Endodermal cell (in vitro differentiated cells): ENCODE measurements around the gene SSBP3. TPM values are rescaled to one million over a fixed set of nuclear protein-coding genes. Genes with fewer than 3 reads are reported as not detected.

Source experiments
- DNase-seq: peaks from one replicate; pipeline ENCODE4 v3.0.0-alpha.2; 2017
- H3K27ac ChIP-seq: 2 replicates; pipeline ENCODE4 v1.5.1; 2013; ENCODE audit warnings: mild to moderate bottlenecking, low read depth, low read length, moderate library complexity
- H3K27me3 ChIP-seq: 2 replicates; pipeline ENCODE4 v1.6.1; 2013; ENCODE audit warnings: mild to moderate bottlenecking, low read length, moderate library complexity; ENCODE audit not compliant: insufficient read depth, control insufficient read depth, poor library complexity, severe bottlenecking
- H3K36me3 ChIP-seq: 2 replicates; pipeline ENCODE4 v1.7.0; 2013; ENCODE audit warnings: mild to moderate bottlenecking, low read length, moderate library complexity; ENCODE audit not compliant: control insufficient read depth, insufficient read depth
- H3K4me1 ChIP-seq: one replicate; pipeline ENCODE4 v1.7.0; 2013; ENCODE audit warnings: low read length; ENCODE audit not compliant: control insufficient read depth, insufficient read depth
- H3K4me3 ChIP-seq: 2 replicates; pipeline ENCODE4 v1.5.1; 2013; ENCODE audit warnings: mild to moderate bottlenecking, low read length, moderate library complexity
- H3K9ac ChIP-seq: 2 replicates; pipeline ENCODE4 v1.6.1; 2013; ENCODE audit warnings: mild to moderate bottlenecking, low read length, moderate library complexity; ENCODE audit not compliant: poor library complexity, severe bottlenecking; ENCODE audit errors: extremely low read depth
- H3K9me3 ChIP-seq: 2 replicates; pipeline ENCODE4 v1.6.1; 2013; ENCODE audit warnings: mild to moderate bottlenecking, low read length, moderate library complexity; ENCODE audit not compliant: control insufficient read depth
- H3K27ac Mint-ChIP-seq: 2 replicates; pipeline ENCODE4 v1.8.0; 2020; ENCODE audit warnings: mixed read lengths
- H3K27me3 Mint-ChIP-seq: 2 replicates; pipeline ENCODE4 v1.8.0; 2021; ENCODE audit warnings: mild to moderate bottlenecking, mixed read lengths; ENCODE audit not compliant: insufficient read depth
- H3K36me3 Mint-ChIP-seq: 2 replicates; pipeline ENCODE4 v1.8.0; 2020; ENCODE audit warnings: low read depth, mixed read lengths
- H3K4me1 Mint-ChIP-seq: 2 replicates; pipeline ENCODE4 v1.8.0; 2020; ENCODE audit warnings: mixed read lengths
- H3K4me3 Mint-ChIP-seq: 2 replicates; pipeline ENCODE4 v1.8.0; 2020; ENCODE audit warnings: mild to moderate bottlenecking, moderate library complexity, mixed read lengths
- H3K9me3 Mint-ChIP-seq: 2 replicates; pipeline ENCODE4 v1.8.0; 2020; ENCODE audit warnings: mild to moderate bottlenecking, mixed read lengths
- WGBS, 2 experiments: methylation state at CpG; one replicate each; pipeline versions ENCODE4 v1.1.5 to v1.1.7; 2013; ENCODE audit warnings: missing lambda C conversion rate in 2 of 2, mixed read lengths in 1 of 2; ENCODE audit not compliant: insufficient coverage in 1 of 2, insufficient read length in 1 of 2; 5-methylcytosine and 5-hydroxymethylcytosine counted together
- total RNA-seq, 2 donors: library from RNA; stranded (reverse); fragmentation: NEBNext Ultra II Directional in 1 of 2; extraction: Animal tissue kit (Norgen Biotek cat#: 25700) in 1 of 2; gene quantifications; 2 replicates in 1 of 2; 3 replicates in 1 of 2; pipeline ENCODE4 v1.2.1, GENCODE V29; 2021
- TF ChIP-seq, protein P1 (sequence below): fragments of 200-600 bp; sonication (generic); conservative IDR thresholded peaks from 2 replicates; pipeline ENCODE4 v1.5.0; 2021; ENCODE audit warnings: antibody characterized with exemption, mild to moderate bottlenecking

The SSBP3 gene
- total RNA-seq, 2 donors from 2014 or later: 342 TPM

DNA sequence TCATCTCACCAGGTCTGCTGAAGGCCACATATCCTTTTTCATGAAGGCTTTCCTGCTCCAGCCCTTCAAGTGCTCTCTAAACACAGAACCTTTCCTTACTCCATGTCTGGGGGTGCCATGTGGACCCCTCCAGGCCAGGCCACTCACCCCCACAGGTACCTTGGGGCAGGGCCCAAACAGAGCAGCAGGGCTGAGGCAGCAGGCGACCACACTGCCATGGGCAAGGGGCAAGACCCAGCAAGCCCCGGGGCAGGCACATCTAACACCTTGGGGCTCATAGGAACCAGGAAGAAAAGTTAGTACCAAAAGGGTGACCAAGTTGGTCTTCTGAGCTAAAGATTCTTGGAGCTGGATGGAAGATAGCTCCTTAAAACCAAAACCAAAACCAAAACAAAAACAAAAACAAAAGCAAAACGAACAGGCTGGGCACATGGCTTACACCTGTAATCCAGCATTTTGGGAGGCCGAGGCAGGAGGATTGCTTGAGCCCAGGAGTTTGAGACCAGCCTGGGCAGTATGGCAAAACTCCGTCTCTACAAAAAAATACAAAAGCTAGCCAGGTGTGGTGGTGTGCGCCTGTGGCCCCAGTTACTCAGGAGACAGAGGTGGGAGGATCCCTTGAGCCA, 142.5 kb downstream of the SSBP3 start:
- Mint-ChIP-seq H3K27ac (peak overlapping the region; percentile 30), H3K36me3 (peaks cover 59% of the 10 kb centered on the region), H3K4me1 (peaks cover under 1% of the 10 kb centered on the region), H3K4me3 (no peak overlapping the region), H3K9me3 (no peaks in the 10 kb centered on the region), H3K27me3 (no peaks in the 10 kb centered on the region)
- Histone ChIP-seq H3K9ac (no peak overlapping the region), H3K4me1 (no peaks in the 10 kb centered on the region), H3K27me3 (no peaks in the 10 kb centered on the region), H3K9me3 (no peaks in the 10 kb centered on the region), H3K27ac (no peak overlapping the region), H3K4me3 (no peak overlapping the region), H3K36me3 (peaks cover 82% of the 10 kb centered on the region)
- 87 to 92% methylated on average over 3 to 6 of the region's 6 CpGs for WGBS, 2 experiments
- TF ChIP-seq, protein P1, sequence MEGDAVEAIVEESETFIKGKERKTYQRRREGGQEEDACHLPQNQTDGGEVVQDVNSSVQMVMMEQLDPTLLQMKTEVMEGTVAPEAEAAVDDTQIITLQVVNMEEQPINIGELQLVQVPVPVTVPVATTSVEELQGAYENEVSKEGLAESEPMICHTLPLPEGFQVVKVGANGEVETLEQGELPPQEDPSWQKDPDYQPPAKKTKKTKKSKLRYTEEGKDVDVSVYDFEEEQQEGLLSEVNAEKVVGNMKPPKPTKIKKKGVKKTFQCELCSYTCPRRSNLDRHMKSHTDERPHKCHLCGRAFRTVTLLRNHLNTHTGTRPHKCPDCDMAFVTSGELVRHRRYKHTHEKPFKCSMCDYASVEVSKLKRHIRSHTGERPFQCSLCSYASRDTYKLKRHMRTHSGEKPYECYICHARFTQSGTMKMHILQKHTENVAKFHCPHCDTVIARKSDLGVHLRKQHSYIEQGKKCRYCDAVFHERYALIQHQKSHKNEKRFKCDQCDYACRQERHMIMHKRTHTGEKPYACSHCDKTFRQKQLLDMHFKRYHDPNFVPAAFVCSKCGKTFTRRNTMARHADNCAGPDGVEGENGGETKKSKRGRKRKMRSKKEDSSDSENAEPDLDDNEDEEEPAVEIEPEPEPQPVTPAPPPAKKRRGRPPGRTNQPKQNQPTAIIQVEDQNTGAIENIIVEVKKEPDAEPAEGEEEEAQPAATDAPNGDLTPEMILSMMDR: no peak
- no peak for DNase-seq

DNA sequence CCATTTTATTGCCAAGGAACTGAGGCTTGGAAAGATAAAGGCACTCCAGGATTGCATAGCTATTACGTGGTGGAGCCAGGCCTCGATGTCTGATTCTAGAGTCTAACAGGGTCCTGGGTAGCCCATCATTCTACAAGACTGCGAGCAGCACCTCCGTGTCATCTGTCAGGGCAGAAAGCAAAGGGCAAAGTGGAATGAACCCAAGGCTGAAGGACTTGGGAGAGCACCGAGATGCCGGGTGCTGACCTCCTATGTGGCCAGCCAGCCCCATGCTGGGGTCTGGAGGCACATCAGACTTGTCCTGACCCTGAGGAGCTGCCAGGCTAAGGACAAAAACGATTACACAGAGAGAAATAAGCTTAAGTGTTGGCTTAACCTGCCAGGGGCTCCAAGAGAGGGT, 143.9 kb downstream of the SSBP3 start:
- H3K27ac ChIP-seq: no peak overlapping the region
- no peaks in the 10 kb centered on the region for H3K9me3 ChIP-seq
- H3K4me3 ChIP-seq: no peak overlapping the region
- Mint-ChIP-seq H3K4me1 (peaks cover 10% of the 10 kb centered on the region), H3K27me3 (no peaks in the 10 kb centered on the region), H3K9me3 (no peaks in the 10 kb centered on the region), H3K36me3 (peaks cover 62% of the 10 kb centered on the region), H3K4me3 (no peak overlapping the region), H3K27ac (no peak overlapping the region)
- no peak overlapping the region for H3K9ac ChIP-seq
- no peaks in the 10 kb centered on the region for H3K27me3 ChIP-seq
- peaks cover 92% of the 10 kb centered on the region for H3K36me3 ChIP-seq
- 95% methylated on average over 7 of the region's 7 CpGs for WGBS, 2 experiments
- TF ChIP-seq, protein P1: no peak
- no peaks in the 10 kb centered on the region for H3K4me1 ChIP-seq
- DNase-seq: no peak

DNA sequence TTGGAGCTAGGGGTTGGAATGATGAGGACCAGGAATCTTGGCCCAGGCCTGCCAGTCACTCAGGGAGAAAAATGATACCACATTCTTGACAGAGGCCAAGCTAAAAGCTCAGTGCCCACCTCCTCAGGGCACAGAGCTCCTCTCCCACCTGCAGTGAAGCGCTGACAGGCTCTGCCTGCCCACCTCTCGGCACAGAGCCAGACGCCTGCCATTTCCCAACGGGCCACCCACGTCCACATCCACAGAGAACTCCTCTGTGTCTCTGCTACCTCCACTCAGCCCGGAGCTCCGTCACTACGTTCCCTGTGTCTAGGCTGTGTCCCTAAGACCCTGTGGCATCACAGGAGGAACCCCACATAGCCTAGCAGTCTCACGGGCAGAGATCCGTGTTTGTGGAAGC, 145.4 kb downstream of the SSBP3 start:
- peaks cover 16% of the 10 kb centered on the region for H3K4me1 Mint-ChIP-seq
- H3K27me3 Mint-ChIP-seq: no peaks in the 10 kb centered on the region
- Histone ChIP-seq H3K9ac (no peak overlapping the region), H3K9me3 (no peaks in the 10 kb centered on the region), H3K27me3 (no peaks in the 10 kb centered on the region), H3K4me3 (no peak overlapping the region), H3K4me1 (no peaks in the 10 kb centered on the region), H3K27ac (peak overlapping the region; percentile 4), H3K36me3 (peaks cover 94% of the 10 kb centered on the region)
- DNase-seq: no peak
- H3K4me3 Mint-ChIP-seq: no peak overlapping the region
- peak overlapping the region; percentile 58 for H3K27ac Mint-ChIP-seq
- H3K9me3 Mint-ChIP-seq: no peaks in the 10 kb centered on the region
- 95 to 100% methylated on average over 4 to 10 of the region's 10 CpGs for WGBS, 2 experiments
- TF ChIP-seq, protein P1: no peak
- peaks cover 68% of the 10 kb centered on the region for H3K36me3 Mint-ChIP-seq
